ENCODE results near the gene KIF19. TPM values are rescaled to one million over a fixed set of nuclear protein-coding genes. Genes with fewer than 3 reads are reported as not detected.

Gene KIF19
- polyA plus RNA-seq, 1 donor (not counting 4 experiments of a cell fraction or from before 2014, with no cell fraction given), result not detected

- Histone ChIP-seq H3K4me3 (ENCODE audit: control insufficient read depth in 2 of 3, extremely low read depth in 1 of 3, insufficient read depth in 2 of 3, low read depth in 1 of 3, low read length in 3 of 3) (no peak overlapping the region), H3K4me1 (ENCODE audit: control insufficient read depth, extremely low read depth, insufficient read depth, low read length) (no peaks in the 10 kb centered on the region), H3K27me3 (ENCODE audit: control insufficient read depth, extremely low read depth, insufficient read depth, low read length) (peaks cover 12% of the 10 kb centered on the region), H3K9me1 (ENCODE audit: control insufficient read depth, extremely low read depth, insufficient read depth, low read length) (no peaks in the 10 kb centered on the region), H2AFZ (ENCODE audit: control insufficient read depth, low read length) (no peak overlapping the region), H3K79me2 (ENCODE audit: control insufficient read depth, insufficient read depth, low read length) (no peaks in the 10 kb centered on the region), H3K36me3 (ENCODE audit: control insufficient read depth in 2 of 2, extremely low read depth in 1 of 2, insufficient read depth in 2 of 2, low read length in 2 of 2) (no peaks in the 10 kb centered on the region), H4K20me1 (ENCODE audit: control insufficient read depth, extremely low read depth, insufficient read depth, low read length) (peaks cover 2% of the 10 kb centered on the region), H3K9me3 (ENCODE audit: control insufficient read depth, low read depth, low read length) (no peaks in the 10 kb centered on the region), H3K9ac (ENCODE audit: control insufficient read depth, extremely low read depth, insufficient read depth, low read length) (no peak overlapping the region), H3K4me2 (ENCODE audit: control insufficient read depth, extremely low read depth, insufficient read depth, low read depth, low read length) (no peak overlapping the region), H3K27ac (ENCODE audit: control insufficient read depth, insufficient read depth, low read length) (no peak overlapping the region)
- DNase-seq (ENCODE audit: low read depth, low spot score) (no peak), FAIRE-seq (no peak)
- TF ChIP-seq, protein P1, sequence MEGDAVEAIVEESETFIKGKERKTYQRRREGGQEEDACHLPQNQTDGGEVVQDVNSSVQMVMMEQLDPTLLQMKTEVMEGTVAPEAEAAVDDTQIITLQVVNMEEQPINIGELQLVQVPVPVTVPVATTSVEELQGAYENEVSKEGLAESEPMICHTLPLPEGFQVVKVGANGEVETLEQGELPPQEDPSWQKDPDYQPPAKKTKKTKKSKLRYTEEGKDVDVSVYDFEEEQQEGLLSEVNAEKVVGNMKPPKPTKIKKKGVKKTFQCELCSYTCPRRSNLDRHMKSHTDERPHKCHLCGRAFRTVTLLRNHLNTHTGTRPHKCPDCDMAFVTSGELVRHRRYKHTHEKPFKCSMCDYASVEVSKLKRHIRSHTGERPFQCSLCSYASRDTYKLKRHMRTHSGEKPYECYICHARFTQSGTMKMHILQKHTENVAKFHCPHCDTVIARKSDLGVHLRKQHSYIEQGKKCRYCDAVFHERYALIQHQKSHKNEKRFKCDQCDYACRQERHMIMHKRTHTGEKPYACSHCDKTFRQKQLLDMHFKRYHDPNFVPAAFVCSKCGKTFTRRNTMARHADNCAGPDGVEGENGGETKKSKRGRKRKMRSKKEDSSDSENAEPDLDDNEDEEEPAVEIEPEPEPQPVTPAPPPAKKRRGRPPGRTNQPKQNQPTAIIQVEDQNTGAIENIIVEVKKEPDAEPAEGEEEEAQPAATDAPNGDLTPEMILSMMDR (optimal IDR thresholded peaks at IDR 0.05 in 1 of 3, IDR thresholded peaks at IDR 0.05 in 1 of 3, conservative IDR thresholded peaks at IDR 0.05 in 1 of 3; ENCODE audit: extremely low read depth in 1 of 3, insufficient read depth in 2 of 3, low read length in 3 of 3), result no peak
- TF ChIP-seq EZH2 (IDR thresholded peaks at IDR 0.05; ENCODE audit: low read length), result no peak
- dilution Hi-C loops (cut with MboI; ENCODE audit: extremely low pct_ligation_motif_present, low sequenced_read_pairs), result no loop called here
Observed at GRCh38 chr17:74393346-74393942, 67.4 kb downstream of the KIF19 start.

DNA sequence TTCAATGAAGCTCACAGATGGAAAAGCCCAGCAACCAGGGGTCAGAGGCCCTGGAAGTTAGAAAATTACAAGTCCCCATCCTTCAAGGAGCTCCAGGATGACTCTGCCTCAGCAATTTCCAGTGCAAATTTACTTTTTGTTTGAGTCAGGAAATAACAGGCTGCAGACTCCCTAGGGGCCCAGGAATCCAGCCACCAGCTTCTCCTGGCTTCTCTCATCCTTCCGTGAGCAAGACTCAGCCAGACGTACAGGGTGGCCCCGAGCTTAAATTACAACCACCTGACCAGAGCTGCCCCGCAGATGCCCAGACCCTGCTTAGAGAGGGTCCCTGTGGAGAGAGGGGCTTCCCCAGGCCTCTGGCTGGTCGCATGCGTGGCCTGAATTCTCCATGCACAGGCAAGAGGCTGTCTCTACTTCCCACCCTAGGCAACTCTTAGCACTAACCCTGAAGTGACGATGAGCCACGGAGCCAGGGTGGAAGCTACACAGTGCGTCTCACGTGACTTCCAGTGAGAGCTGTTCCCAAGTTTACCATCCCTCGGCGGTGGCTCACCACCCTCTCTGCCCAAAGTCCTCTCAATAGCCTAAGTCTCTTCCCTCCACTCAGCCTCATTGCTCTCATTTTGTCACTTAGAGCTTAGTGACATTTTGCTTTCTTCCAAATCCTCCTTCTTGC lies 68.4 kb downstream of the KIF19 start:
- H3K27ac ChIP-seq (ENCODE audit: control insufficient read depth, insufficient read depth, low read length), result no peak overlapping the region
- no peak overlapping the region for H3K4me2 ChIP-seq (ENCODE audit: control insufficient read depth, extremely low read depth, insufficient read depth, low read depth, low read length)
- H3K36me3 ChIP-seq (ENCODE audit: control insufficient read depth in 2 of 2, extremely low read depth in 1 of 2, insufficient read depth in 2 of 2, low read length in 2 of 2), result no peaks in the 10 kb centered on the region
- no peaks in the 10 kb centered on the region for H3K9me1 ChIP-seq (ENCODE audit: control insufficient read depth, extremely low read depth, insufficient read depth, low read length)
- TF ChIP-seq EZH2 (IDR thresholded peaks at IDR 0.05; ENCODE audit: low read length), result no peak
- TF ChIP-seq, protein P1 (optimal IDR thresholded peaks at IDR 0.05 in 1 of 3, IDR thresholded peaks at IDR 0.05 in 1 of 3, conservative IDR thresholded peaks at IDR 0.05 in 1 of 3; ENCODE audit: extremely low read depth in 1 of 3, insufficient read depth in 2 of 3, low read length in 3 of 3), result no peak
- H3K4me1 ChIP-seq (ENCODE audit: control insufficient read depth, extremely low read depth, insufficient read depth, low read length), result no peaks in the 10 kb centered on the region
- dilution Hi-C loops (cut with MboI; ENCODE audit: extremely low pct_ligation_motif_present, low sequenced_read_pairs), result no loop called here
- H3K4me3 ChIP-seq (ENCODE audit: control insufficient read depth in 2 of 3, extremely low read depth in 1 of 3, insufficient read depth in 2 of 3, low read depth in 1 of 3, low read length in 3 of 3), result no peak overlapping the region
- H3K79me2 ChIP-seq (ENCODE audit: control insufficient read depth, insufficient read depth, low read length), result no peaks in the 10 kb centered on the region
- no peak overlapping the region for H2AFZ ChIP-seq (ENCODE audit: control insufficient read depth, low read length)
- H3K27me3 ChIP-seq (ENCODE audit: control insufficient read depth, extremely low read depth, insufficient read depth, low read length), result peaks cover 3% of the 10 kb centered on the region
- no peak for DNase-seq (ENCODE audit: low read depth, low spot score)
- FAIRE-seq, result no peak
- no peaks in the 10 kb centered on the region for H3K9me3 ChIP-seq (ENCODE audit: control insufficient read depth, low read depth, low read length)
- H3K9ac ChIP-seq (ENCODE audit: control insufficient read depth, extremely low read depth, insufficient read depth, low read length), result no peak overlapping the region
- H4K20me1 ChIP-seq (ENCODE audit: control insufficient read depth, extremely low read depth, insufficient read depth, low read length), result peaks cover 2% of the 10 kb centered on the region
